WERI-Rb-1 (cell line): ENCODE results near the gene SCN4B.

Experiments used
- DNase-seq: peaks from one replicate; pipeline ENCODE4 v3.0.0-alpha.2; 2020
- H3K27ac ChIP-seq: fragments of 250-450 bp; sonication (Bioruptor Pico); 2 replicates; pipeline ENCODE4 v1.5.1; 2020; ENCODE audit warnings: mild to moderate bottlenecking, moderate library complexity
- H3K27me3 ChIP-seq: fragments of 250-450 bp; sonication (Bioruptor Pico); 2 replicates; pipeline ENCODE4 v1.5.1; 2021; ENCODE audit warnings: mild to moderate bottlenecking, low read depth, moderate library complexity; ENCODE audit not compliant: insufficient read depth, severe bottlenecking
- H3K36me3 ChIP-seq: fragments of 250-450 bp; sonication (Bioruptor Pico); 2 replicates; pipeline ENCODE4 v1.5.1; 2020; ENCODE audit warnings: mild to moderate bottlenecking, moderate library complexity
- H3K4me3 ChIP-seq: 2 replicates; pipeline ENCODE4 v1.5.1; 2011; ENCODE audit warnings: low read depth, mild to moderate bottlenecking, control low read depth, low read length
- H3K9me3 ChIP-seq: fragments of 250-450 bp; sonication (Bioruptor Pico); 2 replicates; pipeline ENCODE4 v1.5.1; 2021; ENCODE audit warnings: mild to moderate bottlenecking, moderate library complexity; ENCODE audit not compliant: severe bottlenecking
- TF ChIP-seq, protein P1 (sequence below): IDR thresholded peaks from 2 replicates; pipeline ENCODE4 v1.5.1; 2011; ENCODE audit warnings: low read depth, mild to moderate bottlenecking, control low read depth, inconsistent platforms, low read length

The SCN4B gene

DNA sequence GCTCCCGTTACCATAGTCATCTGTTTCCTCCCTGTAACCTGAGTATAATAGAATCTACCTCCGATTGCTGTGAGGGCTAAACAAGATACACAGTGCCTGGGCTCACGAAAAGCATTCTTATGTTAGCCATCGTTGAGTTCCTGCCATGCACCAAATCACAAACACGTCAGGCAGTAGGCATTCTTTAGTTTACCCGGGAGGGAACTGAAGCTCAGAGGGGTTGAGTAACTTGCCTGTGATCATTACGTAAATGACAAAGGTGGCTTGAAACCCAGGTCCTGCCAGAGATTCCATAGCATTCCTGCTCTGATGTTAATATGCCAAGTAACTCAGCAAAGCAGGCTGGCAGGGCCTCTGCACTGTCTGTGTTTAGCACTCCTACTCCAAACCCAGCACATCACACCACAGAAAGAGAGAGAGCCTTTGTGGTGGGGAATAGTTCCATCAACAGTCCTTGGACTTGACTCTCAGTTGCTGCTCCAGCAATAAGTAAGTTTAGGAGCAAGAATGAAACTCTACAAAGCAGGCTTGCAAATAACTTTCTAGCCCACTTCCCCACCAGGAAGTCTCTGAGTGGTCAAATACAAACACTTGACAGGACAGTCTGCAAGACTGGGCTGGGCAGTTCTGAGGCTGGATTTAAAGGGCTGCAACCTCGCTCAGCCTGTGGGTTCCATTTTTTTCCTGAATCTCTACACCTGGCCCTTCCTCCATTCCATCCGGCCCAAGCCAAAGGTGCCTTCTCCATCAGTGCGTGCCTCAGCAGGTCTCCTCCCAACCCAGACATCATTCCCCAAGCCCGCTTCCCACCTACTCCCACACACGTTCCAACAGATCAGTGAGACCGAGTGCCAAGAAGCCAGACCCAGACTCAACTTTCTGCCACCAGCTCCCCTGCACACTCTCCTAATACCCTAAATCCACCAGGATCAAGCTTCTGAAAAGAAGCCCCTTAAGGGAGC, 22.7 kb upstream of the SCN4B start:
- H3K4me3 ChIP-seq = no peak overlapping the region

DNA sequence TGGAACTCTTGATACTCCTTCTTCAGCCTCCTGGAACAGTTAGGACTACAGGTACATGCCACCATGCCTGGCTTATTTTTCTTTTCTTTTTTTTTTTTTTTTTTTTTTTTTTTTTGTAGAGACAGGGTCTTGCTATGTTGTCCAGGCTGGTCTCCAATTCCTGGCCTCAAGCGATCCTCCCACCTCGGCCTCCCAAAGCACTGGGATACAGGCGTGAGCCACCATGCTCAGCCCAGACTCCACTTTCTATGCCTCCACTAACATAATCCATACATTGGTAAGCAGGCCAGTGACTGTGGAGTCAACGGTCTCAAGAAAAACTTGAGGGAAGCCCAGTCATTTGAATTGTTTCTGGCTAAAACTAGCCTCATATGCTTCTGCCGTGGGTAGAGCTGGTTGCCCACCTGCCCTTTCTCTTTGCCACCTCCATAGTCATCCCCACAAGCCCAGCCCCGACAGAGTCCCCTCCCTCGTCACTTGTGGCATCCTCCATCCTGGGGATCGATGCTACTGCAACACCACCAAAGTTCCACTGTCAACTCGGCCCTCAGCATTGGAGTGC, 21.5 kb upstream of the SCN4B start:
- no peaks in the 10 kb centered on the region for H3K27me3 ChIP-seq
- H3K4me3 ChIP-seq = no peak overlapping the region
- TF ChIP-seq, protein P1, sequence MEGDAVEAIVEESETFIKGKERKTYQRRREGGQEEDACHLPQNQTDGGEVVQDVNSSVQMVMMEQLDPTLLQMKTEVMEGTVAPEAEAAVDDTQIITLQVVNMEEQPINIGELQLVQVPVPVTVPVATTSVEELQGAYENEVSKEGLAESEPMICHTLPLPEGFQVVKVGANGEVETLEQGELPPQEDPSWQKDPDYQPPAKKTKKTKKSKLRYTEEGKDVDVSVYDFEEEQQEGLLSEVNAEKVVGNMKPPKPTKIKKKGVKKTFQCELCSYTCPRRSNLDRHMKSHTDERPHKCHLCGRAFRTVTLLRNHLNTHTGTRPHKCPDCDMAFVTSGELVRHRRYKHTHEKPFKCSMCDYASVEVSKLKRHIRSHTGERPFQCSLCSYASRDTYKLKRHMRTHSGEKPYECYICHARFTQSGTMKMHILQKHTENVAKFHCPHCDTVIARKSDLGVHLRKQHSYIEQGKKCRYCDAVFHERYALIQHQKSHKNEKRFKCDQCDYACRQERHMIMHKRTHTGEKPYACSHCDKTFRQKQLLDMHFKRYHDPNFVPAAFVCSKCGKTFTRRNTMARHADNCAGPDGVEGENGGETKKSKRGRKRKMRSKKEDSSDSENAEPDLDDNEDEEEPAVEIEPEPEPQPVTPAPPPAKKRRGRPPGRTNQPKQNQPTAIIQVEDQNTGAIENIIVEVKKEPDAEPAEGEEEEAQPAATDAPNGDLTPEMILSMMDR = no peak
- no peak overlapping the region for H3K27ac ChIP-seq
- H3K36me3 ChIP-seq = no peaks in the 10 kb centered on the region
- H3K9me3 ChIP-seq = no peaks in the 10 kb centered on the region
- no peak for DNase-seq

More for the DNA sequence above, 22.7 kb upstream of the SCN4B start:
- no peak for DNase-seq
- Histone ChIP-seq H3K36me3 (no peaks in the 10 kb centered on the region), H3K27me3 (no peaks in the 10 kb centered on the region), H3K27ac (no peak overlapping the region), H3K9me3 (no peaks in the 10 kb centered on the region)
- TF ChIP-seq, protein P1 = no peak

DNA sequence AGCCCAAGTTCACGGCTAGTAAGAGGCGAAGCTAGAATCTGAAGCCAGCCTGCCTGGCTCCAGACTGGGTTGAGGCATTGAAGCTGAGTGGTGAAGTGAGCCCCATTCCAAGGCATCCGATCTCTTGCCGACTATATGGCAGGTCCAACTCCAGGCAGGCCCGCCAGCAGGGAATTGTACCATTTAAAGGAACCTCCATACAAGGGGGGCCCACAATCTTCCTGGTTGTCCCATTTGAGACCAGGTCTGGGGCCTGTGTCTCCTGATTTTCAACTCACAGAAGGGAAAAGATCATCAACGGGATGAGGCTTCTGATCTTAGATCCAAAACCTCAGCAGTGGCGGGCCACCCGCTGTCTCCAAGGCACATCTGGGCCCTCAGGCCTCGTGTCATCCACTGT, 19.7 kb upstream of the SCN4B start:
- Histone ChIP-seq H3K27ac (no peak overlapping the region), H3K9me3 (no peaks in the 10 kb centered on the region), H3K4me3 (no peak overlapping the region), H3K36me3 (no peaks in the 10 kb centered on the region), H3K27me3 (no peaks in the 10 kb centered on the region)
- no peak for DNase-seq
- TF ChIP-seq, protein P1 = no peak

DNA sequence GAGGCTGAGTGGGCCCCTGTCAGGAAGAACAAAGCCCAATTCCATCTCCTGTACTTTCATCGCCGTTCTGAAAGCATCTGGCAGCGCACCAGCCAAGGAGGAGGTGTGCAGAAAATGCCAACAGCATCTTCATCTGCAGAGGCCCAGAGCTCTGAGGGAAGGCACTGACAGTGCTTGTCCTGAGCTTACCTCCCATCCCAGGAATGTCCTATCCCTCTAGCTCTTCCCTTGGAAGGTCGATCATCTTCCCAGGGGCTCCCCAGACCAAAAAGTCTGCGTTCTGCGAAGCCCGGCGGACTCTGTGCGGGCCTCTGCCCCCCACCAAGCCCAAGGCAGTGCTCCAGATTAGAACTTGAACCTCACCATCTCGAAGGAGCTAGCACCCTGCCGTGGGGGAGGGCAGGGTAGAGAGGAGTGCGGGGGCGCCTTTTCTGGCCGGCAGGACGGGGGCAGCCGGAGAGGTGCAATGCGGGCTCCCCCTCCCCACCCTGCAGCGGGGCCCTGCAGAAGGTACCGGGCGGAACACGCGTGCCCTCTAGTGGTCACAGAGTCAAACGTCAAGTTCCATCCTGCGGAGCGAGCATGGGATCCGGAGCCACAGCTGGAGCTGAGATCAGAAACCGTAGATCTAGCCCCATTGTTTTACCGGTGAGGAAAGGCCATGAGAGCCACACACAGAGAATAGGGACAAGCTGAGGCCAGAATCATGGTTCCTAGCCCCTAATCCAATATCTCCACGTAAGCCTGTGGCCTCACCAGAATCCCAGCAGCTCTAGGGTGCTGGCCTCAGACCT, 18.8 kb upstream of the SCN4B start:
- DNase-seq = peak; percentile 79
- H3K27me3 ChIP-seq = no peaks in the 10 kb centered on the region

DNA sequence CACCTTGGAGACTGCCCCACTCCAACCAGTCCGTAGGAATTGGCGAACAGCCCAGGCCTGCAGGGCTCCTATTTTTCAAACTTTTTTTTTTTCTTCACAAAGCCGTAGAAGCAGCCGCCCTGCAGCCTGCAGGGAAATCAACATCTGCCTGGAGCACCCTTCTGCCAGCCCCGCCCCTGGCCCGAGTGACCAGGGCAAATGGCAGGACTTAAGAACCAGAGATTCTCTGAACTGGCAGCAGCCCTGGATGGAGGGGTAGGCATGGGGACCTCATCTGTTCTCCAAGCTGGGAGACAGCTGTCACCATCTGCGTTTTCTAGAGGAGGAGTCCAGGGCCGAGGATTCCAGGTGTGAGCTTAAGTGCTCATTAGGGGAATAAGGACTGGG, 18.3 kb upstream of the SCN4B start:
- H3K4me3 ChIP-seq = no peak overlapping the region
- no peak for DNase-seq
- H3K9me3 ChIP-seq = no peaks in the 10 kb centered on the region
- H3K27me3 ChIP-seq = no peaks in the 10 kb centered on the region
- H3K27ac ChIP-seq = no peak overlapping the region
- TF ChIP-seq, protein P1 = no peak
- H3K36me3 ChIP-seq = no peaks in the 10 kb centered on the region

More for the DNA sequence above, 18.8 kb upstream of the SCN4B start:
- no peaks in the 10 kb centered on the region for H3K9me3 ChIP-seq
- H3K36me3 ChIP-seq = no peaks in the 10 kb centered on the region
- H3K4me3 ChIP-seq = no peak overlapping the region
- H3K27ac ChIP-seq = no peak overlapping the region
- TF ChIP-seq, protein P1 = peak; percentile 90
